OCI-M2 (cell line): ENCODE data around the gene TMEM61.
"Not testable (repeated sequence)": the region's sequence is repeated elsewhere in the genome, so short reads cannot be mapped to it uniquely, and the experiment has no call there.

Experiments used
- DNase-seq: peaks from one replicate; lab custom pipeline; 2025; ENCODE audit not compliant: unreplicated experiment; lab: John Stamatoyannopoulos, UW

Gene TMEM61

DNA sequence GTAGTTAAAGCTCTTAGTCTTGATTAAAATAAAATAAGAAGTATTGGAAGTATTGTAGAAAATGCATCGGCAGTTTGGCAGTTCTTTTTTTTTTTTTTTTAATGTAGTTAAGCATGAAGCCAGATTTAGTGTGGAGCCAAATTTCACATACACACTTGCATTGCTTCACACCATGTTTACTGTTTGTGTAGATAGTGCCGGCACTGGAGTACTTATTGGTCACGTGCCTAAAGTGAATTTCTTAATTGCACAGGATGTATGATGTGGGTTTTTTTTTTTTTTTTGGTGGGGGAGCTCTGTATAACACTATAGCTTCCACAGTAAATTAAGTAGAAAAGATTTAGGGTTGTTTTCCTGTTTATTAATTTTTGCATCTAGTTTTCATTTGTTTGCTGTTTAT lies 21.2 kb upstream of the TMEM61 start:
- no peak for DNase-seq

DNA sequence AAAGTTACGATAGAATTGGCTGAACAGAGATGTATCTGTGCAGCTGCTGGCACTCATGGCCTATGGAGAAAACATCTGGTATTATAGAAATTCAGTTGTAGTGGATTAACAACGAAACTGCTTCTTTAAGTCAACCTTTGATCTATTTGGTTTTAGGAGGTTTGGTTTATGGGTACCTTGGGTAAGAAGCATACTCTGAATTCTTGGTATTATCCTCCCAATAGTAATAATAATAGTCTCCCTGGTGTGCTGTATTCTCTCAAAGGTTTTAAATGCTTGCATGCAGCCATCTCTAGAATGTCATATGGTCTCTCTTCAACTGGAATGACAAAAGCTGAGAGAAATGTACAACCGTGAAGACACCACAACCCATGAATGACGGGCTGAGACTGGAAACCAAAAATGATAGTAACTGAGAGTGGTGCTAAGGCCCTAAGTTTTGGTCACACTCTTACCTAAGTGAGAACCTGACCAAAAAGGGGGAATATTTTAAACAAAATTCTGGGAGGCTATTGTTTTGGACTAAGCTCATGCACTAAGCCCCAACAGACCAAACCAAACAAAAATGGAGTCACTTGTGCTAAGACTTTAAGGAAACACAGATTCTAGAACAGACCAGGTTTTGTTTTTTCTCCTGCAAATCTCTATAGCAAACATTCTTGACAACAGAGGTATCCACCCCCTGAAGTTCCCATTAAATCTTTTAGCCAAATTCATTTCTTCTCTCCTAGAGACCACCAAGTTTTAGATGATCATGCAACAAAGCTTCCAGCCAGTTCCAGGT lies 17.6 kb upstream of the TMEM61 start:
- no peak for DNase-seq

DNA sequence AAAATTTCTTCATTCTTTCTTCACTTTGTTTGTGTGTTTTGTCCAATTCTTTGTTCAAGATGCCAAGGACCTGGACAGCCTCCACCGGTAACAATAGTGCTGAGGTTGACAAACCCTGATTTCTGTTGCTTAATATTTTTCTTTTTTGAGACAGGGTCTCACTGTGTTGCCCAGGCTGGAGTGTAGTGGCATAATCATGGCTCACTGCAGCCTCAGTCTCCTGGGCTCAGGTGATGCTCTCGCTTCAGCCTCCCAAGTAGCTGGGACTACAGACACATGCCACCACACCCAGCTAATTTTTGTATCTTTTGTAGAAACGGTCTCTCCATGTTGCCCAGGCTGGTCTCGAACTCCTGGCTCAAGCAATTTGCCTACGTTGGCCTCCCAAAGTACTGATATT lies 16.6 kb upstream of the TMEM61 start:
- not testable (repeated sequence) for DNase-seq

DNA sequence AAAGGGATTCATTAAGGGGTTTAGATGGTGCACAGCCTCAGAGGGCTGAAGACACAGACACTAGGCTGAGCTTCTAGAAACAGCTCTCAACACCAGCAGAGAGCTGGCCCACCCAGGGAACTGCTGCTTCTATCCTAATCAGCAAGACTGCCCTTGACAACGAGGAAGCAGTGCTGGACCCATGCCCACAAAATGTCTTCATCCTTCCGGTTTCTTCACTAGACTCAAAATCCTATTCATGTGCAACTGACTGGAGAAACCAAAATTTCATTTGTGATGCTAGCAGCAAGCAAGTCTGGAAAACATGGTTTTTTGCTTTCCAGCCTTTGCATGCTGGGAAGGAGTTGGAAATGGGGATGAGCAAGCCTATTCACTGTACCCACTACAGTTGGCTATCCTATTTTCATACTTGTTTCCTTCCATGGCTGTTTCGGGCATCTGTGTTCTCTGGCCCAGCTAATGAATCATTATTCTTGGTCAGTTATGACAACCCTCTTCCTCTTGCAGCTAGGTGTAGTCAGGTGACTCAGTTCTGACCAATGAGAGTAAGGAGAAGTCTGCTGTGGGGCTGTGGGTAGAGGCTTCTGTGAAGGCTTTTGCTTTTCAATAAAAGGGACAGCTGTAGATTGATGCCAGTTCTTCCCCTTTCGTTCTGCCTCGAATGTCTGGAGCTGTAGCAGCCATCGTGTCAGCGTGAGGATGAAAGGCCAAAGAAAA lies 14.6 kb upstream of the TMEM61 start:
- no peak for DNase-seq

DNA sequence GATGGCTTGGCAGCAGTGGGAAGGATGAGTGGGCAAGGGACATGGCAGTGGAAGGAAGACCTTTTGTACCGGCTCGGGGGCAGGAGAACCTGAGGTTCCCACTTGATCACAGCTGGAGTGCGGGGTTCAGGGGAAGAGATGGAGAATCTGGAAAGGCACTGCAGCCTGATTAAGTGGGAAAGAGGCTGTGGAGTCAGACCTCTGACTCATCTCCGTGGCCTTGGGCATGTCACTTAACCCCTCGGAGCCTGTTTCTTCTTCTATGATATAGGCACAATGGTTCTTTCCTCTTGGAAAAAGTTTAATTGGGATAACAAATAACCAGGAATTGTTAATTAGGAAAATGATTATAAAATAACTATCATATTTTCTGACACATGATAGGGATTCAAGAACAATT lies 13.1 kb upstream of the TMEM61 start:
- DNase-seq: no peak

DNA sequence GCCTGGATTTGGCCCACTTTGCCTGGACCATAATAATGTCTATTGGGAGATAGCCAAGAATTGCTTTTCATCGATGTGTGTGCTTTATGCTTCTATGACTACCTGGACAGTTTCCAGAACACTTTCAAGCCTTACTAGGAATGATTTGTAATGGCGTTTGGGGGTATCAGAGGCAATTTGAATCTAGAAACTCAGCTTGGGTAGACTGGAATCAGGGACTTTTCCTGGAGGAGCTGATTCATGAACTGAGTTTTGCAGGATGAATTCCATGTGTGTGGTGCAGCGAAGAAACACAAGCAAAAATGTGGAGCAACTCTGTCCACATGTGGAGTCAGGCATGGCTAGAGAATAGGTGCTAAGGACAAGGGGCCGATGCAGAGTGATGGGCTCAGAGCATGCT lies 11.9 kb upstream of the TMEM61 start:
- DNase-seq: no peak

DNA sequence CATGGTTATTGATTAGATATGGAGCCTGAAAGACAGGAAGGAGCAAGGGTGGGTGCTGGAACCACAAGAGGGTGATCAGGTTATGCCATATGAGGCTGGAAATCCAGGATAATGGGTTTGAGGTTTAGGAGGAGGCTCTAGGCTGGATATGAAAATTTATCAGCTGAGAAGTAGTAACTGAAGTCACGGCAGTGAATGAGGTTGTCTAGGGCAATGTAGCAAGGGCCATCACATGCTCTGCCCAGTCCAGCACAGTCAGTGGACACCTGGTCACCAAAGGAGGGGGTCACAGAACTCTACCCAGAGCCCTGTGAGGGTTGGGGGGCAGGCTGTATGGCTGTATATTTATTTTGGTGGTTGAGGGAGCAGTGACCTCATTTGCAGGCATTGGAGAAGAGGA lies 10.5 kb upstream of the TMEM61 start:
- no peak for DNase-seq

DNA sequence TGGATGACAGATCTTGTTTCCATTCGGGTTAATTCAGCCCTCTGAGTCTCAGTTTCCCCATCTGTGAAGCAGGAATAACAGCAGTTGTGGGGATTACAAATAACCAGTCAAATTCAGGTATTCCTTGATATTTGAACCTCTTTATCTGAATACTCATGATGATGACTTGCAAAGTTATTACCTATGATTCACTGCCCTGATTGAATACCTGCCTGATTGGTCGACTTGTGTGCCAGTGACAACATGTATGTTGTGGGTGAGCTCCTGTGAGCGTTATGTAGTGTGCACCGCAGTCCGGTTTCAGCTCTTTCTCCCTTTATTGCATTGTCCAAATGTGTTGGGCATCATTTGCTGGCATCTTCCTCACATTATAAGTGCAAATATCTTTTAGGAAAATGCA lies 9.5 kb upstream of the TMEM61 start:
- DNase-seq: no peak

DNA sequence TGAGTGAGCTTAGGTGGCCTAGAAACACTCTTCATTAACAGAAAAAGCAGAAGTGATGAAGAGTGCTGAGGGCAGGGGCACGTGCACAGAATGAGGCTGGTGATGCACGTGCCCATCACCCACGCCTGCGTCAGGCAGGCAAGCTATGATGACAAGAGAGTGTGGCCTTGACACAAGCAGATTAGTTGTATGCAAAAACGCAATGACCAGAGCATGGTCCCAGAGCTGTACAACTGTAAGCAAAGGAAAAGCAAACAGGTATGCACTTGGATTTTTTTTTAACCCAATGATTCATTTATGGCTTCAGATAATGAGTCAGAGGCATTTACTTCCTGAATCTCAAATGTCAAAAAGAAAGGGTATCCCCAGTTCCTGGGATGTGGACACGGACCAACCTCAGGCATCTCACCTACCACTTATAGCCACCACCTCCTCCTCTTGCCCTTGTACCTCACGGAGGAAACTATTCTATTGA lies 9.1 kb upstream of the TMEM61 start:
- DNase-seq: no peak

DNA sequence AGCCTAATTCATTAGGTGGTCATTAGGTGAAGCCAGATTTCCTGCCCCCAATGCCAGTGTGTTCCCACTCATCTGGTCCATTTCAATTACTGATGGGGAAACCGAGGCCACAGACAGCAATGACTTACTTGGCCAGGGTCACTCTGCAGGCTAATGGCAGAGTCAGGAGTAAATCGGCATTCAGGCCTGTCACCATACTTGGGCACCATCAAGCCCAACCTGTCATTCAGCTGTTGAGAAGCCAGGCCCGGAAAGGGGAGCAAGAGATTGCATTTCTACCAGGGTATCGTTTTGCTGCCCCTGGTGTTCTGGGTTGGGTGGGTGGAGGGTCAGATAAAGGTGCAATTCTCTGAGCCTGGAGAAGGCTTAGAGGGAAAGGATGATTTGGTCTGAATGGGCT lies 8.0 kb upstream of the TMEM61 start:
- DNase-seq: no peak

DNA sequence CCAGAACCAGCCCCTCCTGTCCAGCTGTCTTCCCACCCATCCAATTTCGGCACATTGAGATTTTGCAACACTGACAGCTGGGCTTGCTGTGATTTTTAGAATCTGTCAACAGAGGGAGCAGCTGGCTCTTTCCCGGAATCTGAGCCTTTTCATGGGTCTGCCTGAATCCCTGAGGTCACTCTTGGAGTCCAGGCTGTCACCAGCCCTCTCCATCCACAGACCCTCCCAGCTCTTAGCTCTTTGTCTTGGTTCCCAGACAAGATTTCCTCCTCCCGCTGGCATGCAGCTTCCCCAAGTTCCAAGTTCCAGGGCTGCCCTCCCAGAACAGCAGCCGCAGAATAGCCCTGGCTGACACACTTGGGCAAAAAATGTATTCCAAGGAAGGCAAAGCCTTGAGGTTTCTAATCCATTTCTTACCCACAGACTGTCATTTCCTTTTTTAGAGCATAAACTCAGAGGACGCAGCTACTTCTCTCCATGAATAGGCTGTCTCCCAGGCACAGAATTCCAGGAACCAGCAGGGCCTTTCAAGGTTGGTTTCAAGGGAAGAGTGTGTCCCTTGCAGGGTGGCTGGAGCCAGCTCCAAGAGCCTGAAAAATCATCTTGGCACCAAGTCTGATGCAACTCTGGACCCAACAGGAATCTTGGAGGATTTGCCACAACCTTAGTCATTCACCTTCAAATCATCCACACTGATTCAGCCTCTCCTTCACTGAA lies 7.1 kb upstream of the TMEM61 start:
- no peak for DNase-seq

DNA sequence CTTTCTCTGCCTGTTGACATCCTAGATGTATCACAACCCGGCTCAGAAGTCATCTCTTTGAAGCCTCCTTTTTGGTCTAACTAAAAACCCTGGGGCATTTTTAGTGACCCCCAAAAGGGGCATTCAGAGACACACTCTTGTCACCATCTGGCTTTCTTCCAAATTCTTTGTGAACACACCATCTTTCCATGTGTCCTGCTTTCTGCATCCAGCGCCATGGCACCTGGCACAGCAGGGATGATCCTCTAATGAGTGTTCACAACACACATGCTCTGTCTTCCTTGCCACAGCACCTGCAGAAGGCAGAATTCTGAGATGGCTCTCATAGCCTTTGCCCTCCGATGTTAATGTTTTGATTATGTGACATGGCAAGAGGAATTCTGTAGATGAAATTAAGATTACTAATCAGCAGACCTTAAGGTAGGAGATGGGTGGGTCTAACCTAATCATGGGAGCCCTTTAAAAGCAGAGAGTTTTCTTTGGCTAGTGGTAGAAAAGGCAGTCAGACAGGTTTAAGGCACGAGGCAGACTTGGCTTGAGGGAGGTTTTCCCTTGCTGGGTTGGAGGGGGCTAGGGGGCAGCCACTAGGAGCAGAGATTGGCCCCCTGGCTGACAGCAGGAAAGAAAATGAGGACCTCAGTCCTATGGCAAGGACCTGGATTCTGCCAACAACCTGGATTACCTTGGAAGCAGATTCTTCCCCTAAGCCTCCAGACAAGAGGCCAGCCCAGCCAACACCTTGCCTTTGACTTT lies 4.9 kb upstream of the TMEM61 start:
- no peak for DNase-seq

DNA sequence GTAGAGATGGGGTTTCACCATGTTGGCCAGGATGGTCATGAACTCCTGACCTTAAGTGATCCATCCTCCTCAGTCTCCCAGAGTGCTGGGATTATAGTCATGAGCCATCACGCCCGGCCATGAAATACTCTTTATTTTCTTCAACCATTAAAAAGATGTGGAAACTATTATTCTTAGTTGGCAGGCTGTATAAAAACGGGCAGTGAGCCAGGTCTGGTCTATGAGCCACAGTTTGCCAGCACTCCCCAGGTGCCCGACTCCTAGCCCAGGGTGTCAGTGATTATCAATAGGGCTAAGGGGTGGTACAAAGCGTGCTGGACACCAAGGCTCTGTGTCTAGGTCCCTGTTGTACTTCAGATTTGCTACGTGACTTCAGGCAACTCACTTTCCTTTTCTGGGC lies 3.7 kb upstream of the TMEM61 start:
- DNase-seq: no peak

DNA sequence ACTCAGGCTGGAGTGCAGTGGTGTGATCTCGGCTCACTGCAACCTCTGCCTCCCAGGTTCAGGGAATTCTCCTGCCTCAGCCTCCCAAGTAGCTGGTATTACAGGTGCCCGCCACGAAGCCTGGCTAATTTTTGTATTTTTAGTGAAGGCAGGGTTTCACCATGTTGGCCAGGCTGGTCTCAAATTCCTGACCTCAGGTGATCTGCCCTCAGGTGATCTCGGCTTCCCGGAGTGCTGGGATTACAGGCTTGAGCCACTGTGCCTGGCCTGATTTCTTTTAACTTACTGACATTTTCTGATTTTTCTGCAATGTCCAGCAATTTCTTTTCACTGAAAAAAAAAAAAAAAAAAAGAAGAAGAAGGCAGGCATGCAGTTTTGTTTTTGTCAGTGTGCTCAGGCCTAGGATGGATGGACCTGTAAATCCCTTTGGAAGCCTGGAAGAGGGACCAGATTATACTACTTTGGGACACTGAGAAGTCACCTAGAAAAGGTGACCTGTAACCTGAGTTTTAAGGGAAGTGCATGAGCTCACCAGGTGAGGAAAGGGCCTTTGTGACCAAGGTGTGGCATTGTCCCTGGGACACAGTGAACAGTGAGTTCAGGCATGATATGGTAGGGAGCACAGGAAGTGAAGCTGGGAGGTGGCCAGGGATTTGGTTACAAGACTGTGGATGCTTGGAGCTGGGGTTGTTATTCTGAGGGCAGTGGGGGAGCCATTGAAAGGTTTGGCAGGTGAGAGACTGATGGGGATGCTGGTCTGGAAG lies 2.7 kb upstream of the TMEM61 start:
- no peak for DNase-seq

DNA sequence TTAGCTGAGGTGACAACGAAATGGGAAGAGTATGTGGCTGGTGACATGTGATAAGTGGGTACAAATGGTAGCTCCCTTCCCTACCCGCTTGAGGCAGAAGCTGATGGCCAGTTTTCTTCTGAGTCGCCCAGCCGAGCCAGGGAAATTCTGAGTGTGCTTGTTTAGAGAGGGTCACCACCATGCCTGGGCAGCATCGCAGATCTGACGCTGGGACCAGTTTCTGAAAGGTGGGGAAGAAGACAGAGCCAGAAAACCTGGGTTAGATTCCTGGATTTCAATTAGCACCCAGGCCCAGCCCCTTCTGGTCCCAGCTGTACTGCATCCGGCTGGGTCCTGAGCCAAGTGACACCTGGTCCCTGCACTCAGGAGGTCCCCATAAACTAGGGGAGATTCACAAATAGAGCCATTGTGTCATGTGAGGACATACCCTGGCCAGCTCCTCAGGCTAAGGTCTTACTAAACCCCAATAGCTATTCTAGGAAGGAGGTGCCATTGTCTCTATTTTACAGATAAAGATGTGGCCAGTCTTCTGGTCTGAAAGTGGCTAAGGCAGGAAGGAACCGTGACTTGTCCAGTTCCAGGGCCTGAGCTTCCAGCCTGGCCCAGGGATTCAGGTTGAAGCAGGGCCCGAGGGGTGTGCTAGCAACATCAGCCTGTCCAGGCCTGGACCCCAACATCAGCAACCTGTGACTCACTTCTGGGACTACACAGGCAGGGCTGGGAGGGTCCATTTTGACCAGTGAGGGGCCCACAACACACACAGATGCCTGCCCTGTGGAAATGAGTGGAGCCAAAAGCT lies 1.7 kb upstream of the TMEM61 start:
- no peak for DNase-seq

DNA sequence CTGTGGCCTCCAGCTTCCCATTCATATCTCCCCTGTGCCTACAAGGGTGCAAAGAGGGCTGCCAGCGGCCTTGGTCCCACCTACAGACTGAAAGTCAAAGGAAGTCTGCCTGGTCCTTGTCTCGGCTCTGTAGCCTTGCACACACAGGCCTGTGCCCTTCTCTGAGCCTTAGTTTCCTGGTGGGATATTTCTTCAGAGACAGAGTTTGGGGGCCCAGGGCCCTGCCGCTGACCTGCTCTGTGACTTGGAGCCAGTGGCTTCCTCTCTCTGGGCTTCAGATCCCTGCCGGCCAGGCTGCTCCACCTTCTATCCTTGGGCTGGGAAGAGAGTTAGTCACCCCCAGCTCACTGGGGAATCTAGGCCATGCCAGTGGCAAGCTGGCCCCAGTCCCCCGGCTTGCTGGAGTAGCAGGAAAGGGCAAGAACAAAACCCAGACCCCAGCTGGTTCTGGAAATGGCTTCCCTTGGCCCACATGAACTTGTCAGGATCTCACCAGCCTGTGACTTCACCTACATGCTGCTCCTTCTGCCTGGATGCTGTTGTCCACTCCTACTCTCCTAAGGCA lies 1.0 kb upstream of the TMEM61 start:
- DNase-seq: no peak

DNA sequence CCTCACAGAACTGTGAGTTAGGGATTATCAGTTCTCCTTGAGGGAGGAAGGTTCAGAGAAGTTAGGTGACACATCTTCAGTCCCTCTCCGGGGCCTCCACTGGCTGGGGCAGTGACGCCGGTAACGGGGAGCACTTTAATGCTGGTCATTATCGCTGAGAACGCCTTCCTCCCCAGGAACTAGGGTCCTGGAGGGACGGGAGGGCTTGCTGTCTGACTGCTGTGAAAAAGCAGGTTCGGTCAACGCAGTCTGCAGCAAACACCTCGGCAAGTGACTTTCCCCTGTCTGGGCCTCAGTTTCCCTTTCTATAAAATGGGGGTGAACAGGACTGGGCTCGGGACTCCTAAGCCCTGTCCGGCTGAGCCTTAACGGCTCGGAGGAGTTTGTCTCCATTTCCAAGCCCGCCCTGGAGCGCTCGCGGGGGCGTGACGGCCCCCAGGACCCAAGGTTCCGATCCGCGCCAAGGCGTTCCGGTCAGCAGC lies 341 bp upstream of the TMEM61 start:
- no peak for DNase-seq

DNA sequence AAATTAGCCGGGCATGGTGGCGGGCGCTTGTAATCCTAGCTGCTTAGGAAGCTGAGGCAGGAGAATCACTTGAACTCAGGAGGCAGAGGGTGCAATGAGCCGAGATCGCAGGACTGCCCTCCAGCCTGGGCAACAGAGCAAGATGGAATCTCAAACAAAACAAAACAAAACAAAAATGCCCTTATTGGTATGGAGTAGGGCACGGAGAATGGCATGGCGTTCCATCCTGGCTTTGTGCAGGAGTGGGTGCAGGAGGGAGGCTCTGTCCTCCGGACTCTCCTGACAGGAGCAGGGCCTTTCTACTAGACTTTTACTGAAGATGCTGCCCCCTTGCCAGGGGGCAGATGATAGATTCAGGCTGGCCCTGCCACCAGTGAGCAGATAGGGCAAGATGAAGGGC lies 1.0 kb downstream of the TMEM61 start:
- no peak for DNase-seq

DNA sequence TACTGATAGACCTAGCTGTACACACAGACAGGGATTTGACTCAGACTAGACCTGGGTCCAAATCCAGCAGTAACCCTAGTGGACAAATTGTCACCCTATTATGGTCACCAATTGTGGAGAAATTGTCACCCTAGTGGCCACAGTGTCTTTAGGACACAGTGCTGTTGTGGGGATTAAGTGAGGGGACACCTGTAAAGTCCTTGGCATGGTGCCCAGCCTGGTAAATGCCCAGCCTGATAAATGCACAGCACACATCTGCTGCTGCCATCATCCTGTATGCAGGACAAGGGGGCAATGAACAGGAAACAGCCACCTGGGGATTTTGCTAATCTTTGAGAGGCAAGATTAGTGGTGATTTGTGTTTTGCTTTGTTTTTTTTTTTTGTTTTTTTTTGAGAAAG lies 2.3 kb downstream of the TMEM61 start:
- no peak for DNase-seq
